HCT116 (cell line): Measurements from ENCODE around the gene UNKL. TPM values are rescaled to one million over a fixed set of nuclear protein-coding genes. Genes with fewer than 3 reads are reported as not detected.

Experiments
- ATAC-seq: fragments of 200-7000 bp; cut with Tn5 transposase; 2 replicates; pipeline ENCODE4 v1.9.1; 2020; ENCODE audit warnings: mild to moderate bottlenecking, moderate library complexity
- BruUV-seq: library from RNA; stranded (reverse); fragments of 400-500 nt; replicated peaks from 2 replicates; lab custom pipeline; 2021; lab: Mats Ljungman, UMichigan
- CTCF ChIA-PET: fragments of 300-600 bp; sonication (Branson Sonifier 250); formaldehyde crosslinking; loops from one replicate; lab custom pipeline; 2021; ENCODE audit warnings: antibody characterized with exemption; lab: Charles Lee
- POLR2A ChIA-PET: fragments of 300-600, 350-600 bp; sonication (Branson Sonifier 250); formaldehyde crosslinking; loops from one replicate; lab custom pipeline; 2021; ENCODE audit warnings: antibody characterized with exemption; lab: Charles Lee
- RAD21 ChIA-PET, 2 experiments: fragments of 300-600 bp; sonication (Branson Sonifier 250); formaldehyde crosslinking; loops; one replicate each; lab custom pipeline; 2023; ENCODE audit warnings: low total read pairs in 2 of 2; ENCODE audit not compliant: uncharacterized antibody in 2 of 2, unreplicated experiment in 2 of 2, low non-redundant PET in 1 of 2; lab: Charles Lee
- DNase-seq: peaks from one replicate; pipeline ENCODE4 v3.0.0-alpha.2; 2010; ENCODE audit warnings: low read depth, low spot score
- H2AFZ ChIP-seq: fragments of 200-600 bp; shearing (Covaris generic), sonication (generic); 2 replicates; pipeline ENCODE4 v1.6.1; 2017; ENCODE audit warnings: low read depth, mixed run types, mixed read lengths, antibody characterized with exemption, low read length; ENCODE audit not compliant: poor library complexity, severe bottlenecking
- H3K27ac ChIP-seq: 2 replicates; pipeline ENCODE4 v1.5.1; 2012; ENCODE audit warnings: low read depth, low read length
- H3K27me3 ChIP-seq: fragments of 200-600 bp; sonication (generic); 2 replicates; pipeline ENCODE4 v1.6.1; 2016; ENCODE audit warnings: mixed run types, low read length, mixed read lengths; ENCODE audit not compliant: insufficient read depth
- H3K36me3 ChIP-seq, 2 experiments: fragments of 200-500 bp in 1 of 2; fragments of 200-600 bp in 1 of 2; sonication (Bioruptor generic) in 1 of 2; sonication (generic) in 1 of 2; 2 replicates each; pipeline versions ENCODE4 v1.5.1 to v1.6.1; 2014 to 2016; ENCODE audit warnings: low read length in 2 of 2, inconsistent platforms in 1 of 2, mixed read lengths in 1 of 2, mixed run types in 1 of 2; ENCODE audit not compliant: insufficient read depth in 2 of 2, control insufficient read depth in 1 of 2
- H3K4me1 ChIP-seq, 2 experiments: fragments of 200-600 bp in 1 of 2; sonication (generic) in 1 of 2; 2 replicates each; pipeline versions ENCODE4 v1.5.1 to v1.6.1; 2012 to 2017; ENCODE audit warnings: low read length in 2 of 2, inconsistent platforms in 1 of 2, mild to moderate bottlenecking in 1 of 2, mixed read lengths in 1 of 2, mixed run types in 1 of 2, moderate library complexity in 1 of 2; ENCODE audit not compliant: insufficient read depth in 2 of 2, control insufficient read depth in 1 of 2
- H3K4me2 ChIP-seq: fragments of 200-600 bp; sonication (generic); 2 replicates; pipeline ENCODE4 v1.6.1; 2017; ENCODE audit warnings: mixed run types, low read length, mixed read lengths
- H3K4me3 ChIP-seq, 2 experiments: fragments of 200-600 bp in 1 of 2; sonication (generic) in 1 of 2; replicated peaks in 1 of 2; 2 replicates each; pipeline ENCODE4 v1.5.1; 2011 to 2016; ENCODE audit warnings: low read length in 2 of 2, control low read depth in 1 of 2, low read depth in 1 of 2, mild to moderate bottlenecking in 1 of 2, mixed read lengths in 1 of 2, mixed run types in 1 of 2
- H3K79me2 ChIP-seq: fragments of 200-600 bp; sonication (generic); 2 replicates; pipeline ENCODE4 v1.6.1; 2017; ENCODE audit warnings: mild to moderate bottlenecking, mixed run types, low read length, moderate library complexity, mixed read lengths; ENCODE audit not compliant: insufficient read depth
- H3K9ac ChIP-seq: fragments of 200-600 bp; sonication (generic); 2 replicates; pipeline ENCODE4 v1.6.1; 2016; ENCODE audit warnings: low read length, mixed read lengths
- H3K9me2 ChIP-seq: fragments of 200-600 bp; sonication (generic), shearing (Covaris generic); 2 replicates; pipeline ENCODE4 v1.6.1; 2017; ENCODE audit warnings: mixed run types, mild to moderate bottlenecking, moderate library complexity; ENCODE audit not compliant: insufficient read depth
- H3K9me3 ChIP-seq, 2 experiments: fragments of 200-500 bp in 1 of 2; fragments of 200-600 bp in 1 of 2; sonication (Bioruptor generic) in 1 of 2; sonication (generic) in 1 of 2; 2 replicates each; pipeline ENCODE4 v1.6.1; 2014 to 2017; ENCODE audit warnings: low read length in 2 of 2, mixed read lengths in 2 of 2, inconsistent platforms in 1 of 2, low read depth in 1 of 2, mild to moderate bottlenecking in 1 of 2, mixed run types in 1 of 2, moderate library complexity in 1 of 2; ENCODE audit not compliant: control insufficient read depth in 1 of 2, insufficient read depth in 1 of 2
- H4K20me1 ChIP-seq: fragments of 200-600 bp; sonication (generic), shearing (Covaris generic); 2 replicates; pipeline ENCODE4 v1.6.1; 2017; ENCODE audit warnings: mixed run types, mild to moderate bottlenecking, moderate library complexity; ENCODE audit not compliant: insufficient read depth
- CTCF ChIP-seq, 3 experiments: fragments of 200-600 bp in 1 of 3; sonication (generic) in 1 of 3; IDR thresholded peaks in 2 of 3; conservative IDR thresholded peaks in 1 of 3; 2 replicates each; pipeline ENCODE4 v1.5.1; 2012 to 2017; ENCODE audit warnings: low read depth in 2 of 3, low read length in 2 of 3, antibody characterized with exemption in 1 of 3, borderline replicate concordance in 1 of 3, control low read depth in 1 of 3, mild to moderate bottlenecking in 1 of 3, mixed read lengths in 1 of 3, mixed run types in 1 of 3, moderate library complexity in 1 of 3; ENCODE audit not compliant: insufficient read depth in 1 of 3
- FOSL1 ChIP-seq: IDR thresholded peaks from 2 replicates; pipeline ENCODE4 v1.6.1; 2012; ENCODE audit warnings: low read depth
- RAD21 ChIP-seq: IDR thresholded peaks from 2 replicates; pipeline ENCODE4 v1.6.1; 2012; ENCODE audit warnings: low read depth, mild to moderate bottlenecking
- SP1 ChIP-seq: IDR thresholded peaks from 2 replicates; pipeline ENCODE4 v1.6.1; 2012; ENCODE audit warnings: low read depth
- intact Hi-C: fragments of 100-400 bp; cut with micrococcal nuclease; formaldehyde crosslinking; loops from 2 replicates; pipeline ENCODE4 v1.10.0; 2022
- total RNA-seq: library from RNA; stranded (reverse); gene quantifications from one replicate; pipeline ENCODE4 v1.2.1, GENCODE V29; 2021; ENCODE audit not compliant: unreplicated experiment

The UNKL gene
- total RNA-seq, 1 experiment from 2014 or later = 24.9 TPM

DNA sequence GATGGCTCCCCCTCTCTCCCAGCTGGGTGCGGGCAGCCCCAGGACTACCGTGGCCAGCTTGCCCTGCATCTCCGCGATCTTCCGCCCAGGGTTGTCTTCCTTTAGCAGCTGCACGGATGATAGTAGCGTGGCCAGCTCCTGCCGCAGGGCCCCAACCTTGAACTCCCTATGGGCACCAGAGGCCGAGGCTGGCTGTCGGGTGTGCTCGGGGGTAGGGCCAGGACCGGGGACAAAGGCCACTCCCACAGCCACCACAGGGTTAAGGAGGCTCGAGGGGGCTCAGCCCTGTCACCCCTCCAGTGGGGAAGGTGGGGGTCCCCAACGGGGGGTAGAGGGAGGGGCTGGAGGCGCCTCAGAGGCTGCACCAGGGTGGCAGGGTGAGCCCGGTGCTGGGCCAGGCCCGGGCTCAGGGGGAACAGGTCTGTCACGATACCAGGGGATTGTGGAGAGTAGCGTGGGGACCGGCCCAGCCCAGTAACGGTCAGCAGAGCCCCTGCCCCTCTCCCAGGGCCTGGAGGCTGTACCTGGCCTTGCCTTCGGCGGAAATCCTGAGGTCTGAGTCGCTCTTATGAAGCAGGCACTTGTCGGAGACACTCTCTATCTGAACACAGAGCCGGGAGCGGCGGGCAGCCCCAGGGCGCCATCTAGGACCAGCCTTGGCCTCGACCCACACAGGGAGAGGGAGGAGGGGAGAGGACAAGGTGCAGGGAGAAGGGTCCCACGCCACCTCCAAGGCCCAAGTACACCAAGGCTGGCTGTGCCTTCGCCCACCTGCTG, 21.6 kb upstream of the UNKL start (continued):
- no peak for TF ChIP-seq CTCF (IDR thresholded peaks at IDR 0.05 in 2 of 3, conservative IDR thresholded peaks at IDR 0.05 in 1 of 3; ENCODE audit: borderline replicate concordance in 1 of 3, insufficient read depth in 1 of 3, low read depth in 2 of 3, low read length in 2 of 3)

GRCh38 chr16:1434644-1435592, 20.4 kb upstream of the UNKL start:
- TF ChIP-seq SP1 (no peak), RAD21 (no peak), FOSL1 (no peak)
- no peak overlapping the region for H2AFZ ChIP-seq
- H3K9me3 ChIP-seq = no peaks in the 10 kb centered on the region
- RAD21 ChIA-PET = no interaction called here
- H3K4me3 ChIP-seq = no peak overlapping the region
- H3K4me2 ChIP-seq = no peak overlapping the region
- no peaks in the 10 kb centered on the region for H3K27me3 ChIP-seq
- DNase-seq (no peak), ATAC-seq (no peak)
- no peaks in the 10 kb centered on the region for H3K79me2 ChIP-seq
- intact Hi-C loops = no loop called here
- BruUV-seq = no TSS peak
- H3K9ac ChIP-seq = no peak overlapping the region
- CTCF ChIA-PET = no interaction called here
- POLR2A ChIA-PET = no interaction called here
- H3K4me1 ChIP-seq = no peaks in the 10 kb centered on the region
- no peaks in the 10 kb centered on the region for H3K36me3 ChIP-seq
- no peak overlapping the region for H3K27ac ChIP-seq
- H3K9me2 ChIP-seq = no peaks in the 10 kb centered on the region
- H4K20me1 ChIP-seq = no peaks in the 10 kb centered on the region
